Hypothalamus (tissue), 51 donors: ENCODE results near the gene MMP15.

Source experiments
- DNase-seq, 51 donors: peaks; one replicate each; lab custom pipeline; 2025; lab: John Stamatoyannopoulos, UW

The MMP15 gene

GRCh38 chr16:58013201-58013956 lies 12.2 kb upstream of the MMP15 start:
- DNase-seq, result no peak

GRCh38 chr16:58016840-58017446 lies 8.6 kb upstream of the MMP15 start:
- no peak for DNase-seq

- no peak for DNase-seq
These were observed 6.8 kb upstream of the MMP15 start for GRCh38 chr16:58018803-58019202.

- no peak for DNase-seq
These were observed 5.6 kb upstream of the MMP15 start for GRCh38 chr16:58019866-58020538.

- peak in 33 of 51 donors; percentile 8 to 76 (median 52) for DNase-seq
These were observed 4.7 kb upstream of the MMP15 start for GRCh38 chr16:58020628-58021521.

GRCh38 chr16:58021661-58022551 lies 3.6 kb upstream of the MMP15 start:
- DNase-seq, result no peak

- DNase-seq, result peak in 36 of 51 donors; percentile 10 to 74 (median 56)
These were observed 2.8 kb upstream of the MMP15 start for GRCh38 chr16:58022601-58023371.

GRCh38 chr16:58024486-58025350 lies 836 bp upstream of the MMP15 start:
- DNase-seq, result no peak

- peak in 27 of 51 donors; percentile 27 to 73 (median 46) for DNase-seq
These were observed 668 bp downstream of the MMP15 start for GRCh38 chr16:58026139-58026704.

- peak in 1 of 51 donors; percentile 31 for DNase-seq
These were observed 1.2 kb downstream of the MMP15 start for GRCh38 chr16:58026705-58027160.

- DNase-seq, result no peak
These were observed 1.8 kb downstream of the MMP15 start for GRCh38 chr16:58027161-58027915.

- no peak for DNase-seq
These were observed 2.4 kb downstream of the MMP15 start for GRCh38 chr16:58027916-58028455.

- DNase-seq, result no peak
These were observed 3.1 kb downstream of the MMP15 start for GRCh38 chr16:58028541-58029070.

- DNase-seq, result no peak
These were observed 3.9 kb downstream of the MMP15 start for GRCh38 chr16:58029410-58029809.

- DNase-seq, result no peak
These were observed 4.7 kb downstream of the MMP15 start for GRCh38 chr16:58030136-58030840.
